Left ventricle myocardium superior (tissue), 1 donor: Measurements from ENCODE around the gene PLEKHG5. TPM values are rescaled to one million over a fixed set of nuclear protein-coding genes. Genes with fewer than 3 reads are reported as not detected.

Source experiments
- ATAC-seq: fragments of 200-7000 bp; cut with Tn5 transposase; one replicate; pipeline ENCODE4 v1.9.1; 2020; ENCODE audit warnings: mild to moderate bottlenecking, moderate library complexity
- DNase-seq: peaks from one replicate; pipeline ENCODE4 v3.0.0-alpha.2; 2020
- intact Hi-C: fragments of 100-400 bp; cut with micrococcal nuclease; formaldehyde crosslinking; loops from one replicate; pipeline ENCODE4 v1.11.0; 2022
- microRNA-seq: library from miRNA; unstranded; fragments of <30 nt; microRNA quantifications from one replicate; pipeline ENCODE4 v1.2.0, GENCODE V29; 2020; ENCODE audit warnings: borderline number of aligned reads
- total RNA-seq: library from RNA; stranded (reverse); fragmentation: NEBNext Ultra II Directional; extraction: Animal tissue kit (Norgen Biotek cat#: 25700); gene quantifications from one replicate; pipeline ENCODE4 v1.2.1, GENCODE V29; 2021
- donor health status: DM: no; HTN: yes; CAD: no; lungs with severe emphysema.

Gene PLEKHG5
- total RNA-seq, 1 donor from 2014 or later, result 16.9 TPM

DNA sequence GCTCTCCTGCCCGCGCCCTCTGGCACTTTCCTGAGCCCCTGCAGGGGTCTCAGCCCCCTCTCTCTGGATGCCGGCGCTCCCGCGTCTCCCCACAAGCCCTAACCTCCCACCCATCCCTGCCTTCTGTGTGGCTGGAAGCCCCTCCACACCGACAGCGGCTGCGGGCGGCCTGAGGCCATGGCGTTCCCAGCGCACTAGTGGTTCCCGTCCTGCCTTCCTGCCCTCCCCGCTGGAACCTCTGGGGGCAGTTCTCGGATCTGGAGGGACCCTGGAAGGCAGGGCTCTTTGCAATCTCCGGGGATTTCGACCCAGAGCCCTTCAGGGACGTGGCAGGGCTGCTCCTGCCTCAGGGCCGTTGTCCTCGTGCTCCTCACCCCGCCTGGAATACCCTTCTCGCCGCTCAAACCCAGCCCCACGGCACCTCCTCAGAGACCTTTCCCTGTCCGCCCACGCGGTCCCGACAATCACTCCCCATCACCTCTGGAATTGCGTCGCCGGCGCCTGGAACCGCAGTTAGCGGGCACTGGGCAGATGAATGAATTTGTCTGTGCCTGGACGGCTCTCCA lies 67.4 kb downstream of the PLEKHG5 start:
- no peak for DNase-seq
- no peak for ATAC-seq
- intact Hi-C loops, result no loop called here

DNA sequence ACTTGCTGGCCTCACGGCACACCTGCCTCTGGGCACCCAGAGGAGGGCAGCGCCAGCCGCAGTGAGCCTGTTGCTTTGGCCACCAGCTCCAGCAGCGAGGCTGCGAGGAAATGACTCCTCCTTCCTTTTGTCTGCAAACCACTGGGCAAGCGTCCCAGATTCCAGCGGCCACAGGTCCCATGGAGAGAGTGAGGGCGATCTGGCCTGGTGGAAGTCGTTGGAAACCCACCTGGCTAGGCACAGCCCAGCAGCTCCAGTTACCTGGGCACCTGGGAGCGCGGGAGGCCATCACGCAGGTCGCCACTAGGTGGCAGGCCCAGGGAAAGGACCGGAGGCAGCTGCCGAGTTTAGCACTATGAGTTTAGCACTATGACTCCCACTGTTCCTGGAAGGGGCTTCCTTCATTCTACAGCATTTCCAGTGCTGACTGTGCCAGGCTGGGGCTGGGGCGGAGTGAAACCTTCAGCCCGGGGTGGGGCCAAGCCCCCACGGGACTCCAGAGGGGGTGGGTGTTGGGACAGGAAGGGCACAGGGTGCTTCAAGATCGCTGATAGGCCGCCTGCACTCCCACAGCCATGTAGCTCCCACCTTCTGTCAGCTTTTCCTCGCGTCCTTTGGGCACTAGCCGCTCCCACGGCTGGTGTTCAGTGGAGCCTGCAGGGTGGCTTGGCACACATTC lies 68.0 kb downstream of the PLEKHG5 start:
- DNase-seq, result peak; percentile 44
- ATAC-seq, result peak; percentile 47
- intact Hi-C loops, result no loop called here

DNA sequence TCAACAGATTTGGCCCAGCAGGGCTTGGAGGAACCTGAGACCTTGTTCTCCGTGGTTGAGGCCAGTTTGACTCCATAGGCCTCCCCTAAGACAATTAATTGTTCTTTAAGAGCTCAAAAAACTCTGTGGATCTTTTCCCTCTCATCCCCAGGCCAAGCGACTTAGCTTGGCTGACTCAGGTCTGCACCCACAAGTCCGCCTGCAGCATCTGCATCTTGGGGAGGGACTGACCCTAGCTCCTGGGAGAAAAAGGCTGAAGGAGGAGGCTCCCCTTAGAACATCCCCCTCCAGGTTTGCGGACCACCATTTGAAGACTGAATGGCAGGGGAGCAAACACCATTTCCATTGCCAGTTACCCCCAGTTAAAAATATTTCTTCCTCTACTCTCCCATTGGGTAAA lies 70.2 kb downstream of the PLEKHG5 start:
- DNase-seq, result no peak
- intact Hi-C loops, result no loop called here
- ATAC-seq, result no peak

DNA sequence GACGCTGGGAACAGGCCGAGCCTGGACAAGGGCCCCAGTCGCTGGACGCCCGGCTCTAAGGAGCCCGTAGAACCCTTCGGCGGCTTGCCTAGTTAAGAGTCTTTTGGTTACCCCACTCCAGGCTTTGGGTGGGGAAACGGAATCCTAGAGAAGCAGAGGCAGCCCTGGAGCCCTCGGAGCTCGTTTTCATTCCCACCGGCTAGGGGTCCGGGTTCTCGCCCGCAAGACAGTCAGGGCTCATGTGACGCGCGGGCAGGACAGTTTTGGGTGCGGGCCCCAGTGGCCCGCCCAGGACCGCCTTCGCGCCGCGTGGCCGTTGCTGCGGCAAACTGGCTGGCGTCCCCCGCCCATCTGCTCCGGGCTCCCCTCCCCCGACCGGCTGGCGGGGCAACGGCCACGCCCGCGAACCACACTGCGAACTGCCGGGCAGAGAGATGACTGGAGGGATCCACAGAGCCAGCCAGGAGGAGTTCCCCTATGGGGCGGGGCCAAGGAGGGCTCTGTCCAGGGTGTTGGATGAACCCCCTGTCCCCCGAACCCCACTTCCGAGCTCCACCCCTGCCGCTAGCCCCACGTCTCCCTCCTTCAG lies 70.9 kb downstream of the PLEKHG5 start:
- DNase-seq (no peak), ATAC-seq (no peak)
- intact Hi-C loops, result no loop called here

DNA sequence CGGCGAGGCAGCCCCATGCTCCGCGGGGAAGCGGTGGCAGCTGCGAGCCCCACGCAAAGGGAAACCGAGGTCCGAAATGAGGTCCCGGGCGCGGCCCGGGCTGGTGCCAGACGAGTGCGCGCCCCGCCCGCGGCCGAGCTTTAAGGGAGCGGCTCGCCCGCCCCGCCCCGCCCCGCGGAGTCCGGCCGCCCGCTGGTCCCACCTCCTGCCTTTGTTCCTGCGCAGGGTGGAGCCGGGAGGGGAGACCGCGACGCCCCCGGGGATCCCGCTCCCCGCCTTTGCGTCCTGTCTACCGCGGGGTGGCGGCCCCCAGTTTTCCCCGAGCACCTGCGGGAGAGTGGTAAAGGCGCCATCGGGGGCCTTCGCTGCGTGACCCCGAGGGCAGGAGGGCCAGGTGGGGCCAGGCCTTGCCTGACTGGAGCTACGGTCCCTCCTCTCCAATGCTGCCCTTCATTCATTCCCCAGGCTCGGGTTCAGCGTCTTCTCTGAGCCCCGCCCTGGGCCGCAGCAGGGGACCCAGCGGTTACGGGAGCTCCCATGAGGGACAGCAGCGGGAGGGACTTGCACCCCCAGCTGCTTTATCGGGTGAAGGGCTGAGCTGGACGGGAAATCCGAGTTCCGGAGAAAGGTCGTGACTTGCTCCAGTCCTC lies 71.5 kb downstream of the PLEKHG5 start, which contains the start of gene HES2:
HES2 (minus strand) TSS at position 116 of the 650 bp plus-strand sequence; CDS start at position 17, 99 bp downstream.
- DNase-seq (peak; percentile 44), ATAC-seq (peak; percentile 49)
- intact Hi-C loops, result no loop called here

DNA sequence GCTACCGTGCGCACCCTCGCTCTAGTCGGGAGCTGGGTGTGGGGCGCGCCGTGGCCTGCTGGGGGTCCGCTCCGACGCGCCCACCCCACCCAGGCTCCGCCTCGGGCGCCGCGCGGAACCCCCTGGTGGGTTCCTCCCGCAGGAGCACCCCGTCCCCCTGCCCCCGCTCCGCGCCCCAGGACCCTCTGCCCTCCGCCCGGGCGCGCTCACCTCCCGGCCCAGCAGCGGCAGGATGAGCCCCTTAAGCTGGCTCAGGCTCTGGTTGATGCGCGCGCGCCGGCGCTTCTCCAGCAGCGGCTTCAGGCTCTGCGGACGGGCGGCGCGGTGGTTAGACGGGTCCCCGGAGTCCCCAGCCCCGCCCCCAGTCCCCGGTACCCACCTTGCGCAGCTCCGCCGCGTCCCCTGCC lies 72.1 kb downstream of the PLEKHG5 start:
- DNase-seq (no peak), ATAC-seq (no peak)
- intact Hi-C loops, result no loop called here

DNA sequence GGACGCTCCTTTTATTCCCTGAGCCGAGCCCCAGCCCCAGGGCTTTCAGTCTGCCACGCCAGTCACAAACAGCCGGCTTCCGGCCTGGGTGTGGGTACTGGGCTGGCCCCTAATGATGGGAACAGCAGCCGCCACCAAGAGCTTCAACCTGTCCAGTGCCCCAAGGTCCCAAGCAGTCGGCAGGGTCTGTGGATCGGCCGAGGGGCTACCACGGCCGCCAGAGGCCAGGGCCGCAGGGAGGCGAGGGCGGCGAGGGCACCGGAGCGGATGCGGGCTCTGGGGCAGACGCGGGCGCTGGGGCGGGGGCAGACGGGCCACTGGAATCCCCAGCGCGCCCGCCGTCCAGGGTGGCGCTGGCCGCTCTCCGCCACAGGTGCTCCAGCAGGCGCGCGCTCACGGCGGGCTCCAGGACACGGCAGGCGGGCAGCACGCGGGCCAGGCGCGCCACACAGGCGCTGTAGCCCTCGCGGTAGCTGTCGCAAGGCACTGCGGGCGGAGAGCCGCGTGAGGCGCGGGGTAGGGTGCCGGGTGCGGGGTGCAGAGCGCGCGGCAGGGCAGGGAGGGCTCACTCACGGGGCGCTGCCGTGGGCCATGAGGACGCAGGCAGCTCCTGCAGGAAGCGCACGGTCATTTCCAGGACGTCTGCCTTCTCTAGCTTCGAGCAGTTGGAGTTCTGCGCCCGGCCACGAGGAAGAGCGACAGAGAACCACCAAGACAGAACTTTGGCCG lies 72.6 kb downstream of the PLEKHG5 start:
- intact Hi-C loops, result no loop called here
- DNase-seq (no peak), ATAC-seq (no peak)

DNA sequence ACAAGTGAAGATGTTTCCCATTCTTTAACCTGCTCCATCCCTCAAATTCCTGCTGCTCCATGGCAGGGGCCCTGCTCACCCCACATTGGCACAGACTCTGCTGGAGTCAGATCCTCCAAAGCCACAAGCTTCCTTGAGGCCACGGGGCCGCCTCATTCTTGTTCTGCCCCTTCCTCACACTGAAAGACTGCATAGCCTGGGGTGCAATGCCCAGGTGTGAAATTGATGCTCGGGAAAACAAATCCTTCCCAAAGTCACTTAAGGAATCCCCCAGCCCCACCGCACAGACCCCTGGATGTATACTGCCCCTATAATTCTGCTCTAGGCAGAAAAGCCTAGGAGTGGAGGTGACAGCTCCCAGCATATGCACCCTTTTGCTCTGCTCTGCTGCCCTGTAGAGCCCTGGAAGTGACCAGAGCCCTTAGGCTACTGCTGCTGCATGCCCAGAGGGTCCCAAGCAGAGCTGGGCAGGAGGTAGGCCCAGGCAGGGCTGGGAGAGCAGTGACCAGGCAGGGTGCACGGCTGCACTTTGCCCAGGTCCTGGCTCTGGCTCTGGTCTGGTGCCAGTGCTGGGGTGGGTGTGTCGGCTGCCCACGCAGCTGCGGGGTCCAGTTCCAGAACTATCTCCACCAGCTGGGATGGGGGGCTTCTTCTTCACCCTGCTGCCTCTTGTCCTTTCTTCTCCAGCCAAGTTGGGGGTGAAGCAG lies 73.4 kb downstream of the PLEKHG5 start:
- intact Hi-C loops, result no loop called here
- DNase-seq (no peak), ATAC-seq (no peak)

Small RNA genes within 50 kb of the gene (microRNA-seq; reads per million reads assigned to microRNA genes)
- gene MIR4252, result not detected

Other genes starting within 250 kb of the PLEKHG5 start
- gene HES3, start 247.5 kb downstream of the PLEKHG5 start, total RNA-seq, result not detected
- gene GPR153, start 230.6 kb downstream of the PLEKHG5 start, total RNA-seq, result 7.7 TPM
- gene ACOT7, start 97.9 kb downstream of the PLEKHG5 start, total RNA-seq, result 7.8 TPM
- gene HES2, start 71.7 kb downstream of the PLEKHG5 start, total RNA-seq, result not detected
- 0.77 TPM for gene ESPN, start 66.9 kb downstream of the PLEKHG5 start, total RNA-seq
- 10.8 TPM for gene TNFRSF25, start 25.5 kb downstream of the PLEKHG5 start, total RNA-seq
- gene NOL9, start 62.8 kb upstream of the PLEKHG5 start, total RNA-seq, result 12.9 TPM
- not detected for gene TAS1R1, start 63.6 kb upstream of the PLEKHG5 start, total RNA-seq
- 13.3 TPM for gene ZBTB48, start 88.3 kb upstream of the PLEKHG5 start, total RNA-seq
- 131 TPM for gene KLHL21, start 111.2 kb upstream of the PLEKHG5 start, total RNA-seq
- gene PHF13, start 122.1 kb upstream of the PLEKHG5 start, total RNA-seq, result 7.5 TPM
- 14.9 TPM for gene THAP3, start 133.2 kb upstream of the PLEKHG5 start, total RNA-seq
- 78.6 TPM for gene DNAJC11, start 210.1 kb upstream of the PLEKHG5 start, total RNA-seq